C4-2B (cell line): ENCODE data around the gene FOXK2.

Experiments used
- H3K27ac ChIP-seq: fragments of 450-650 bp; 2 replicates; pipeline ENCODE4 v1.5.1; 2017
- ZFX ChIP-seq: fragments of 450-650 bp; IDR thresholded peaks from 2 replicates; pipeline ENCODE4 v1.6.1; 2017
- TF ChIP-seq, protein P1 (sequence below): fragments of 450-650 bp; conservative IDR thresholded peaks from 2 replicates; pipeline ENCODE4 v1.5.1; 2017; ENCODE audit warnings: mild to moderate bottlenecking

Gene FOXK2

GRCh38 chr17:82480318-82480717 is 39.2 kb upstream of the FOXK2 start:
- no peak overlapping the region for H3K27ac ChIP-seq
- TF ChIP-seq ZFX, result no peak
- TF ChIP-seq, protein P1, sequence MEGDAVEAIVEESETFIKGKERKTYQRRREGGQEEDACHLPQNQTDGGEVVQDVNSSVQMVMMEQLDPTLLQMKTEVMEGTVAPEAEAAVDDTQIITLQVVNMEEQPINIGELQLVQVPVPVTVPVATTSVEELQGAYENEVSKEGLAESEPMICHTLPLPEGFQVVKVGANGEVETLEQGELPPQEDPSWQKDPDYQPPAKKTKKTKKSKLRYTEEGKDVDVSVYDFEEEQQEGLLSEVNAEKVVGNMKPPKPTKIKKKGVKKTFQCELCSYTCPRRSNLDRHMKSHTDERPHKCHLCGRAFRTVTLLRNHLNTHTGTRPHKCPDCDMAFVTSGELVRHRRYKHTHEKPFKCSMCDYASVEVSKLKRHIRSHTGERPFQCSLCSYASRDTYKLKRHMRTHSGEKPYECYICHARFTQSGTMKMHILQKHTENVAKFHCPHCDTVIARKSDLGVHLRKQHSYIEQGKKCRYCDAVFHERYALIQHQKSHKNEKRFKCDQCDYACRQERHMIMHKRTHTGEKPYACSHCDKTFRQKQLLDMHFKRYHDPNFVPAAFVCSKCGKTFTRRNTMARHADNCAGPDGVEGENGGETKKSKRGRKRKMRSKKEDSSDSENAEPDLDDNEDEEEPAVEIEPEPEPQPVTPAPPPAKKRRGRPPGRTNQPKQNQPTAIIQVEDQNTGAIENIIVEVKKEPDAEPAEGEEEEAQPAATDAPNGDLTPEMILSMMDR, result no peak

DNA sequence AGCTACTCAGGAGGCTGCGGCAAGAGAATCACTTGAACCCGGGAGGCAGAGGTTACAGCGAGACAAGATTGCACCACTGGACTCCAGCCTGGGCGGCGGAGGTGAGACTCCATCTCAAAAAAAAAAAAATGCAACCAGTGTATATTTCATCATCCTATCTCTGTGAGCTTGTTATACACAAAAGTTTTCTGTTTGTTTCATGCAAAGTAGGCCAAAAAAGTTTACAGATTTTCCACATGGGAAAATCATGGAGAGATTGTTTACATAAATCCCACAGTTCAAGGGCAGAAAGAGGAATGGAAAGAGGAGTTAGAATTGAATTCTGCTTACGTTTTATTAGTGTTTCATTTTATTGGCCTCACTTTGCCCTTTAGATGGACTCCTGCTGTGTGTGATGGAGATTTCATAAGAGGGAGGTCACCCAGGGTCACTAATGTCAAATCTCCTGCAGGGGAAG is 36.3 kb upstream of the FOXK2 start:
- no peak overlapping the region for H3K27ac ChIP-seq
- TF ChIP-seq ZFX, result no peak
- TF ChIP-seq, protein P1, result no peak

DNA sequence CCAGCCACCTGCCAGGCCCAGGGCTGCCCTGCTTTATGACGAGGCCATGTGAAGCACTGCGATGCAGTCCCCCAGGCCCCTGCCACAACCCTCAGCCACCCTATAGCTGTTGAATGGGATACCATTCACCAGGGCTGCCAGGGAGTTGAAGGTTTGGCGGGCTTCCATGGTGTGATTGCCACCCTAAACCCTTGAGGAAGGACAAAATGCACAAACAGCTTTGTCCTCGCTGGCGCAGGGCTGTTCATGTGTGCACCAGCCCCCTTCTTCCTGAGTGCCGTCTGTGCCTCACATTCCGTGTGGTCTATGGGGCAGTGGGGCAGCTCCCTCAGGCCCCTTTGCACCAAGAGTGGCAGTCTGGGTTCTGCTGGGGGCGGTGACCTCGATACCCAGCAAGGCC is 35.7 kb upstream of the FOXK2 start:
- H3K27ac ChIP-seq, result no peak overlapping the region
- no peak for TF ChIP-seq ZFX
- TF ChIP-seq, protein P1, result no peak

DNA sequence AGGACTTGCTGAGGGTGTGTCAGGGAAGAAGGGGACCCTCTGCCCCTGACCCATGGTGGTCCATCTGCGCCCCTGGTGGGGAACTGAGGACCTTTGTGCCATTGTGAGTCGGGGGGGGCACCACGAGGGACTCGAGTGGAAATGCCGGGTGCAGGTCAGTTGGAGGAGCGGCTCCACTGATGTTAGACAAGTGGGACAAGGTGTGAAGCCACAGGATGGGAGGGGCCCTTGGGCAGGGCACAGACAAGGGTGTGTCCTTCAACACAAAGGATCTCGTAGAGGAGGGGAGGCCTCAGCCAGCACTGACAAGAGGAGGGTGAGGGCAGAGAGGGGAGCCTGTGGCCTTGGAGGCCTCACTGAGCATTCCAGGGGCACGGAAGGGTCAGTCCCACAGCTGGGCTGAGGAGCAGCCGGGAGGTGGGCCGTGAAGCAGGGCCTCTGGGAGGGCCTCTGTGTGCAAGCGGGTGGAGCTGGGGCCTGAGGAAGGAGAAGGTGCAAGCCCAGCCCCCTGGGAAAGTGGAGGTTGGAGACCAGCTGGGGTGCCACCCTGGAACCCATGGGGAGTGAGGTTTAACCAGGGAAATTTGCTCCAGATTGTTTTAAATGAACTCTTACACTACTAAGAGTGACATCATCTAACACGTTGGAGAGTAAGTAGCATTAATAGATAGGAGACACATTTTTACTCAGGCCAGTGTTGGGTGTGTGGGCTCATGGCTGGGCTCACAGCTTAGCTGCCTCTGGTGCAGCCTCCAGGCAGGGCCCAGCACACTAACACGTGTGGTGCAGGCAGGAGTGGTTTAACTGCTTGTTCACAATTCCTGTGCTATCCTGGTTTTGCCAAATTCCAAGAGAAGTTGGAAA is 33.1 kb upstream of the FOXK2 start:
- TF ChIP-seq, protein P1, result no peak
- no peak for TF ChIP-seq ZFX
- no peak overlapping the region for H3K27ac ChIP-seq

GRCh38 chr17:82487910-82488309 is 31.6 kb upstream of the FOXK2 start:
- no peak overlapping the region for H3K27ac ChIP-seq
- TF ChIP-seq, protein P1, result no peak
- no peak for TF ChIP-seq ZFX

GRCh38 chr17:82489117-82489516 is 30.4 kb upstream of the FOXK2 start:
- TF ChIP-seq, protein P1, result no peak
- TF ChIP-seq ZFX, result no peak
- H3K27ac ChIP-seq, result no peak overlapping the region

- H3K27ac ChIP-seq, result no peak overlapping the region
- TF ChIP-seq, protein P1, result no peak
- TF ChIP-seq ZFX, result no peak
These were observed 29.6 kb upstream of the FOXK2 start for GRCh38 chr17:82489851-82490511.
